ENCODE results near the gene ARHGAP10.

ARHGAP10 gene

GRCh38 chr4:147851135-147851534 lies 119.2 kb downstream of the ARHGAP10 start:
- Histone ChIP-seq H3K27me3 (ENCODE audit: control insufficient read depth in 1 of 2, insufficient read depth in 1 of 2, low read length in 2 of 2) (no peaks in the 10 kb centered on the region), H3K4me1 (ENCODE audit: control insufficient read depth, insufficient read depth, low read depth, low read length) (peaks cover 3% of the 10 kb centered on the region), H3K18ac (ENCODE audit: low read depth in 1 of 2, low read length in 2 of 2) (no peak overlapping the region), H4K8ac (ENCODE audit: low read length) (no peak overlapping the region), H4K91ac (ENCODE audit: low read length) (no peak overlapping the region), H2BK12ac (ENCODE audit: low read length in 2 of 2) (no peak overlapping the region), H3K79me1 (replicated peaks; ENCODE audit: low read length, poor library complexity, severe bottlenecking) (peaks cover 25% of the 10 kb centered on the region), H2AK5ac (ENCODE audit: low read length, severe bottlenecking) (no peak overlapping the region), H3K23ac (ENCODE audit: low read length in 2 of 2) (no peak overlapping the region), H2BK120ac (ENCODE audit: low read depth, low read length) (no peak overlapping the region), H3K9me3 (ENCODE audit: control insufficient read depth, low read length) (no peaks in the 10 kb centered on the region), H2BK15ac (ENCODE audit: low read depth, poor library complexity, severe bottlenecking) (no peak overlapping the region), H2BK5ac (ENCODE audit: low read depth, low read length, poor library complexity, severe bottlenecking) (no peak overlapping the region), H3K27ac (ENCODE audit: low read length, poor library complexity, severe bottlenecking) (no peak overlapping the region), H3K9ac (ENCODE audit: low read length) (no peak overlapping the region), H3K4me3 (ENCODE audit: insufficient read depth in 1 of 2, low read depth in 1 of 2, low read length in 2 of 2) (no peak overlapping the region), H3K14ac (ENCODE audit: low read length in 2 of 2) (no peak overlapping the region), H2AFZ (ENCODE audit: low read depth, low read length) (no peak overlapping the region), H3K4ac (ENCODE audit: low read depth in 1 of 2, low read length in 2 of 2) (no peak overlapping the region), H3K4me2 (ENCODE audit: low read length, poor library complexity, severe bottlenecking) (no peak overlapping the region), H3K36me3 (ENCODE audit: control insufficient read depth in 1 of 2, insufficient read depth in 2 of 2, low read depth in 1 of 2, low read length in 2 of 2) (peaks cover 3 to 17% of the 10 kb centered on the region in 2 experiments)
- 95% methylated on average over 2 of the region's 2 CpGs for WGBS
- no peak for DNase-seq

GRCh38 chr4:147853706-147854105 lies 121.8 kb downstream of the ARHGAP10 start:
- Histone ChIP-seq H2BK15ac (ENCODE audit: low read depth, poor library complexity, severe bottlenecking) (no peak overlapping the region), H3K4me3 (ENCODE audit: insufficient read depth in 1 of 2, low read depth in 1 of 2, low read length in 2 of 2) (no peak overlapping the region), H3K27ac (ENCODE audit: low read length, poor library complexity, severe bottlenecking) (no peak overlapping the region), H3K18ac (ENCODE audit: low read depth in 1 of 2, low read length in 2 of 2) (no peak overlapping the region), H2AK5ac (ENCODE audit: low read length, severe bottlenecking) (no peak overlapping the region), H3K4ac (ENCODE audit: low read depth in 1 of 2, low read length in 2 of 2) (no peak overlapping the region), H3K4me1 (ENCODE audit: control insufficient read depth, insufficient read depth, low read depth, low read length) (peaks cover 5% of the 10 kb centered on the region), H2AFZ (ENCODE audit: low read depth, low read length) (no peak overlapping the region), H3K9ac (ENCODE audit: low read length) (peak overlapping the region; percentile 82), H3K36me3 (ENCODE audit: control insufficient read depth in 1 of 2, insufficient read depth in 2 of 2, low read depth in 1 of 2, low read length in 2 of 2) (peaks cover 3 to 19% of the 10 kb centered on the region in 2 experiments), H2BK120ac (ENCODE audit: low read depth, low read length) (no peak overlapping the region), H4K91ac (ENCODE audit: low read length) (no peak overlapping the region), H3K27me3 (ENCODE audit: control insufficient read depth in 1 of 2, insufficient read depth in 1 of 2, low read length in 2 of 2) (no peaks in the 10 kb centered on the region), H2BK5ac (ENCODE audit: low read depth, low read length, poor library complexity, severe bottlenecking) (no peak overlapping the region), H4K8ac (ENCODE audit: low read length) (no peak overlapping the region), H3K14ac (ENCODE audit: low read length in 2 of 2) (no peak overlapping the region), H3K9me3 (ENCODE audit: control insufficient read depth, low read length) (no peaks in the 10 kb centered on the region), H2BK12ac (ENCODE audit: low read length in 2 of 2) (no peak overlapping the region), H3K4me2 (ENCODE audit: low read length, poor library complexity, severe bottlenecking) (no peak overlapping the region), H3K79me1 (replicated peaks; ENCODE audit: low read length, poor library complexity, severe bottlenecking) (peaks cover 20% of the 10 kb centered on the region), H3K23ac (ENCODE audit: low read length in 2 of 2) (no peak overlapping the region)
- no peak for DNase-seq
- no CpG with 5 or more reads among the region's 2 CpGs for WGBS

GRCh38 chr4:147854154-147854553 lies 122.3 kb downstream of the ARHGAP10 start:
- Histone ChIP-seq H4K8ac (ENCODE audit: low read length) (no peak overlapping the region), H4K91ac (ENCODE audit: low read length) (no peak overlapping the region), H3K27me3 (ENCODE audit: control insufficient read depth in 1 of 2, insufficient read depth in 1 of 2, low read length in 2 of 2) (no peaks in the 10 kb centered on the region), H2AK5ac (ENCODE audit: low read length, severe bottlenecking) (no peak overlapping the region), H3K4me1 (ENCODE audit: control insufficient read depth, insufficient read depth, low read depth, low read length) (peaks cover 5% of the 10 kb centered on the region), H2BK5ac (ENCODE audit: low read depth, low read length, poor library complexity, severe bottlenecking) (no peak overlapping the region), H3K27ac (ENCODE audit: low read length, poor library complexity, severe bottlenecking) (no peak overlapping the region), H3K4me3 (ENCODE audit: insufficient read depth in 1 of 2, low read depth in 1 of 2, low read length in 2 of 2) (no peak overlapping the region), H3K14ac (ENCODE audit: low read length in 2 of 2) (no peak overlapping the region), H3K9me3 (ENCODE audit: control insufficient read depth, low read length) (no peaks in the 10 kb centered on the region), H2AFZ (ENCODE audit: low read depth, low read length) (no peak overlapping the region), H3K9ac (ENCODE audit: low read length) (peak overlapping the region; percentile 82), H2BK15ac (ENCODE audit: low read depth, poor library complexity, severe bottlenecking) (no peak overlapping the region), H3K4me2 (ENCODE audit: low read length, poor library complexity, severe bottlenecking) (no peak overlapping the region), H3K36me3 (ENCODE audit: control insufficient read depth in 1 of 2, insufficient read depth in 2 of 2, low read depth in 1 of 2, low read length in 2 of 2) (peaks cover 3 to 22% of the 10 kb centered on the region in 2 experiments), H3K4ac (ENCODE audit: low read depth in 1 of 2, low read length in 2 of 2) (no peak overlapping the region), H3K23ac (ENCODE audit: low read length in 2 of 2) (no peak overlapping the region), H2BK12ac (ENCODE audit: low read length in 2 of 2) (no peak overlapping the region), H3K18ac (ENCODE audit: low read depth in 1 of 2, low read length in 2 of 2) (no peak overlapping the region), H3K79me1 (replicated peaks; ENCODE audit: low read length, poor library complexity, severe bottlenecking) (peaks cover 19% of the 10 kb centered on the region), H2BK120ac (ENCODE audit: low read depth, low read length) (no peak overlapping the region)
- WGBS: 100% methylated on average over 3 of the region's 3 CpGs
- DNase-seq: no peak

- Histone ChIP-seq H3K14ac (ENCODE audit: low read length in 2 of 2) (no peak overlapping the region), H2BK120ac (ENCODE audit: low read depth, low read length) (no peak overlapping the region), H4K91ac (ENCODE audit: low read length) (no peak overlapping the region), H3K9me3 (ENCODE audit: control insufficient read depth, low read length) (no peaks in the 10 kb centered on the region), H3K18ac (ENCODE audit: low read depth in 1 of 2, low read length in 2 of 2) (no peak overlapping the region), H2AK5ac (ENCODE audit: low read length, severe bottlenecking) (no peak overlapping the region), H3K4ac (ENCODE audit: low read depth in 1 of 2, low read length in 2 of 2) (no peak overlapping the region), H3K27ac (ENCODE audit: low read length, poor library complexity, severe bottlenecking) (peak overlapping the region; percentile 76), H2BK5ac (ENCODE audit: low read depth, low read length, poor library complexity, severe bottlenecking) (no peak overlapping the region), H3K4me2 (ENCODE audit: low read length, poor library complexity, severe bottlenecking) (no peak overlapping the region), H3K36me3 (ENCODE audit: control insufficient read depth in 1 of 2, insufficient read depth in 2 of 2, low read depth in 1 of 2, low read length in 2 of 2) (peaks cover 3 to 24% of the 10 kb centered on the region in 2 experiments), H3K79me1 (replicated peaks; ENCODE audit: low read length, poor library complexity, severe bottlenecking) (peaks cover 16% of the 10 kb centered on the region), H2BK15ac (ENCODE audit: low read depth, poor library complexity, severe bottlenecking) (no peak overlapping the region), H4K8ac (ENCODE audit: low read length) (no peak overlapping the region), H3K27me3 (ENCODE audit: control insufficient read depth in 1 of 2, insufficient read depth in 1 of 2, low read length in 2 of 2) (no peaks in the 10 kb centered on the region), H3K4me3 (ENCODE audit: insufficient read depth in 1 of 2, low read depth in 1 of 2, low read length in 2 of 2) (no peak overlapping the region), H2BK12ac (ENCODE audit: low read length in 2 of 2) (no peak overlapping the region), H3K4me1 (ENCODE audit: control insufficient read depth, insufficient read depth, low read depth, low read length) (peaks cover 5% of the 10 kb centered on the region), H3K9ac (ENCODE audit: low read length) (peak overlapping the region; percentile 2), H2AFZ (ENCODE audit: low read depth, low read length) (no peak overlapping the region), H3K23ac (ENCODE audit: low read length in 2 of 2) (no peak overlapping the region)
- WGBS: 79% methylated on average over 1 of the region's 1 CpG
- no peak for DNase-seq
These were observed 123.7 kb downstream of the ARHGAP10 start for GRCh38 chr4:147855571-147856009.

Data from mesenchymal stem cell (in vitro differentiated cells and primary cell).